ENCODE results near the gene CHRNA5.
"Not testable (repeated sequence)": the region's sequence is repeated elsewhere in the genome, so short reads cannot be mapped to it uniquely, and the experiment has no call there.

CHRNA5 gene

DNA sequence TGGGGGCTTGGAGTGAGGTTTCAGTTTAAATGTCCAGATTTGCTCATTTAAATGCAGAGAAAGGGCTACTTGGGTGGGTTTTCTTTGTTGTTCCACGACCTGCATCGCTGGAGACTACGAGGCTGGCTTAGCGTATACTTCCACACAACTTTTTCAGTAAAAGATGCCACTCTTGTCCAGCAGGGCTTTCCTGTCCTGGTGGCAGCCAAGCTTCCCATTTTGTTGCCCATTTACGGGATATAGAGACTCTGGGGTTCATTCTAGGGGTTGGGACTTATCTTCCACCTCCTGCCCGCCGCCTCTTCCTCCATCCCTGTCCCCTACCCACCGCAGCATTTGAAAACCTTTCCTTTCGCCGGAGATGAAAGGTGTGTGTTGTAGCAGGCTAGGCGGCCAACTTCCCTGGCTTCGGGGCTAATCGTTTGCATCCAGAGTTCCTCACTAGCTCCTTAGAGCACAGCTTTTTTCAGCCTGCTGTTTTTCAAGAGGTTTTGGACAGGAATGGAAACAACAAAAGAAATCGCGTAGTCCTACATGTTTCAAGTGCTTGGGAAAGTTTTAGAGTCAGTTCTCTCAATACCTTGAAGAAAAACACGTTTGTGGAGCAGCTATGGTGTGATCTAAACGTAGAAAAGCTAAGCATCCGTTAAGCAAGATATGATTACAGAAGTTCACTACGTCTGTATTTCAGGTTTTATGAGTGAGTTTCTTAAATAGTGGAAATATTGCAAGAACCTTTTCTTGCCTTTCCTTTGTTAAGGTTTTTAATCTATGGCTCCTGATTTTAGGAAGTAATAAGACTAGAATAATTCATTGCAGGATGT, 843 bp downstream of the CHRNA5 start:
- no peak for DNase-seq (ENCODE audit: low read depth in 2 of 2)

DNA sequence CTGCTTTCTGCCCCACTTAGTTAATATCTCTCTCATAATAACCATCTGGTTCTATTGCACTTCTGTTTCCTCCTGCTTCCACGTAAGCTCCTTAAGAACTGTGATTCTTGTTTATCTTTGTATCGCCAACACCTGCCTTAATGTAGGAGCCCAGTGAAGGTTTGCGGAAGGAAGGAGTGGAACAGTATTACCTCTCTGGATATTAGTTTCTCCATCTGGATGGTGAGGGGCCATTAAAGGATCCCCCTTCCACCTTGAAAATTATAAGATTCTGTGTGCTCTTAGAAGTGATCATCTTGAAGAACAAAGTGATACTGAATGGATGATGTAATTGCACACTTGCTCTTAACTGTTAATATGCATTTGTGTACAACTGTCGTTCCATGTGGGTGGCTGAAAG, 2.2 kb downstream of the CHRNA5 start:
- DNase-seq (ENCODE audit: low read depth in 2 of 2), result no peak

DNA sequence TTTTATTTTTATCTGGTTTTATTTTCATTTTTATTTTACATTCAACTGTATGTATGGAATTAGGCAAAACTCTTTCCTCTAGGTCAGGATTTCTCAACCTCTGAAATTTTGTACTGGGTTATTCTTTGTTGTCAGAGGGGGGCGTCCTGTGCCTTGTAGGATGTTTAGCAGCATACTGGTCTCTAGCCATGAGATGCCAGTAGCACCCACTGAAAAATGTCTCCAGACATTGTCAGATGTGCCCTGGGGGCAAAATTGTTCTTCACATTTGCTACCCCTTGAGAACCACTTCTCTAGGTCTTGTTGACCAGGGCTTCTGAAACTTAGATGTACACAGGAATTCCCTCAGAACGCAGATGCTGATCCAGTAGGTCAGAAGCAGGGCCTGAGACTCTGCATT, 5.4 kb downstream of the CHRNA5 start:
- DNase-seq (ENCODE audit: low read depth in 2 of 2), result no peak

DNA sequence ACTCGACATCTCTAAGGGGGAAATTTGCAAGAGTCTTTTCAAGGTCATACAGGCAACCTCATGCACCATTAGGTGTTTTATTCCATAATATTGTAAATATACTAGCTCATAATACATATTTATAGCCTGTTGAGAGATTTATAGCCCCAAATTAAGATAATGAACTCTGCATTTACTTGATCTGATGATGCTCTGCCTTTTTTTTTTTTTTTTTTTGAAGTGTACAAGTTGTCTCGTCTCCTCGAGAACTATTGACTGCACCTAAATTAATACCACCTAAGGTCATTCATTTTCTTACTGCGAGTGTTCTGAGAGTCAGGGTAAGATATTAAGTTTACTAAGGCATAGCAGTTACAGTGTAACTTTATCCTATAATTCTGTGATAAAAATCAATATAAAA, 6.1 kb downstream of the CHRNA5 start:
- no peak for DNase-seq (ENCODE audit: low read depth in 2 of 2)

DNA sequence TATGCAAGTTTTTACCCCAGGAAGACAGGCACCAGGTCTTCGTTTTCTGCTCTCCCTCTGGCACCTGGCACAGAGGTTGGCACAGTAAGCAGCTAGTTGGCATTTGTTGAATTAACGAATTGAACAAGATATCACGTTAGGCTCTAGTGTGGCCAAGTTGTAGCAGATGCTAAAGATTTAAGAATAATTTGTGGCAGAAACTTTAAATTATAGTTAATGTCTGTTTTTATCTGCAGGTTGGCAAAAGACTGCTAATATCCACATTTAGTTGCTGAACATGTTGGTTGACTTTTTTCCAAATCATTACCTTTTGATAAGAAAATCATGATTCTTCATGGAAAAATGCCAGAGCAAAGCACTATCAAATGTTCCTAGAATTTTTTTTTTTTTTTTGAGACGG, 8.1 kb downstream of the CHRNA5 start:
- no peak for DNase-seq (ENCODE audit: low read depth in 2 of 2)

DNA sequence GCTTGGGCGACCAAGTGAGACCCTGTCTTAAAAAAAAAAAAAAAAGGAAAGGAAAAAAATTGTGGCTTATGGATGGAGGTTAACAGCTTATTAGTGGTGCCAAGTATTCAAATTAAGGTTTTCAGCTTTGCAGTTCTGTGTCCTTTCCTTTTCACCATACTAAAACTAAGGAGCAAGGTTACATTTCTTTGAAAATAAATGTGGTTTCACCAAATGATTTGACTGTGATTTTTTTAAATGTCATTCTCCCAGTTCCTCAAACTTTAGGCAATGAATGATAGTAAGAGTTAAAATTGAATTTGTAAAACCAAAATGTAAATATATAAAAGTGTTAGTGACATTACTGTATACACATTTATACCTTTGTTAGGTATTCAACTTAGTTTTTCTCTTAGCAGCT, 9.6 kb downstream of the CHRNA5 start:
- DNase-seq (ENCODE audit: low read depth in 2 of 2), result no peak

DNA sequence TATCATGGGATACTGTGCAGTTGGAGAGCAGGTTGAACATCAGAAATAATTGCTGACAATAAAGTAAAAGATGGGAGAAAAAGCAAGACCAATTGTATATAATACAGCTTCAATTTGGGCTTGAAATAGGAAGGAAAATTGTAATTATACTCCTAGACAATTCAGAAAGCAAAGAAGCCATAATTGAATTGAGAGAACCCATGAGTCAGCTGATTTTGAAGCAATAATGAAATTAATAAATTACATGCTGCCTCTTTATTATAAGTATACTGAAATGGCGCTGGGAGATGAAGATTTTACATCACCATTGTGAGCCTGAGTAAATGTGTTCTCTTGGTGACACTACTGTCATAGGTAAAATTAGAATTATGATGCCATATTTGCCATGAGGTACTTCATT, 32.3 kb downstream of the CHRNA5 start:
- DNase-seq (ENCODE audit: low read depth in 2 of 2), result no peak

DNA sequence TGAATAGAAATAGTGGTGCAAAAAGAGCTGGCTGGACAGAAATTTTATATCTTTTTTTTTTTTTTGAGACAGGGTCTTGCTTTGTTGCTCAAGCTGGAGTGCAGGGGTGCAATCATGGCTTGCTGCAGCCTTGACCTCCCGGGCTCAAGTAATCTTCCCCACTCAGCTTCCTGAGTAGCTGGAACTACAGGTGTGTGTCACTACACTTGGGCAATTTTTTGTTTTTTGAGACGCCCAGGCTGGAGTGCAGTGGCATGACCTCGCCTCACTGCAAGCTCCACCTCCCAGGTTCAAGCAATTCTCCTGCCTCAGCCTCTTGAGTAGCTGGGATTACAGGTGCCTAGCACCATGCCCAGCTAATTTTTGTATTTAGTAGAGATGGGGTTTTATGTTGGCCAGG, 33.0 kb downstream of the CHRNA5 start:
- DNase-seq (ENCODE audit: low read depth in 2 of 2), result no peak

DNA sequence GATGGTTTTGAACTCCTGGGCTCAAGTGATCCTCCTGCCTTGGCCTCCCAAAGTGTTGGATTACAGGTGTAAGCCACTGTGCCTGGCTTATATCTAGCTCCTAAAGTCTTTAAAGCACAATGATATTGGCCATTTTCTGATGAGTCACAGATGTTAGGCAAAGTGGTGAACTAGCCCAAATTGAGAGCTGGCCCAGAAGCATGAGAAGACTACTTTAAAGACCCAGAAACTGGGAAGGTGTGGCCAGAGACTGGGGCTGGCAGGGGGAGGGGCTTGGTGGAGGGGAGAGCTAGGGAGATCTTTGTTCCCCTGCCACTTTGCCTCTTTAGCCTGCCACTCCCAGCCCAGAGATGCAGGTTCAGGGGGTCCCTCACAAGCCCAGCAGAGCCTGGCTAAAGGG, 33.9 kb downstream of the CHRNA5 start:
- no peak for DNase-seq (ENCODE audit: low read depth in 2 of 2)

DNA sequence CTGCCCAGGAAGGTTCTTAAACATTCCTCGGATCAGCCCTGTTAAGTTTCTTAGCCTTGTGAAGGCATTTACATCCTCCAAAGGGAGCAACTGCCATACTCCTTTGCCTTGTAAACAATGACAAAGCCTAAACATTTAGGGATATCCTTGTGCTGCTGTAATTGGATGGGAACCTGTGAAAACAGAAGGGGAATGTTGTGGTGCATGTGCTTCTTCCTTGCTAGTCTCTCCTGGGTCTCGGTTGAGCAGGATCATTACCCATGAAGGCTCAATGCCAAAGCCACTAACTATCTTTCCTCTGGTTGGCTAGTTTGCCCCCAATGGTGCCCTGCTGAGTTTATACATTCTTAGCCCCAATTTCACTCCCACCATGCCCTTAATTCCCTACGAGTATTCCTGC, 38.1 kb downstream of the CHRNA5 start:
- DNase-seq (ENCODE audit: low read depth in 2 of 2), result no peak

DNA sequence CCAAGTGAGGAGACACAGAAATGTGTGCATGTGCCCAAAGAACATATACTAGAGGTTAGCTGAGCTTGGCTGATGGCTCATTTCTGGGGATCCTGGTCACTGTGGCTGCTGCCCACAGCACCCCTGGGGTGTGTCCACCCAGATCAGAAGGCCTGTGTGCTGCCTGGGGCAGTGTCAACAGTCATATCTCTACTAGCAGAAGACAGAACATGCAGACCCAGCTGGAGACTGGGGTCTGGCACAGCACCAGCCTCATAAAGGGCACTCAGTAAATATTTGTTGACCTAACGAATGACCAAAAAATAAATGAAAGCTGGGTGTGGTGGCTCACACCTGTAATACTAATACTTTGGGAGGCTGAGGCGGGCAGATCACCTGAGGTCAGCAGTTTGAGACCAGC, 39.1 kb downstream of the CHRNA5 start:
- no peak for DNase-seq (ENCODE audit: low read depth in 2 of 2)

DNA sequence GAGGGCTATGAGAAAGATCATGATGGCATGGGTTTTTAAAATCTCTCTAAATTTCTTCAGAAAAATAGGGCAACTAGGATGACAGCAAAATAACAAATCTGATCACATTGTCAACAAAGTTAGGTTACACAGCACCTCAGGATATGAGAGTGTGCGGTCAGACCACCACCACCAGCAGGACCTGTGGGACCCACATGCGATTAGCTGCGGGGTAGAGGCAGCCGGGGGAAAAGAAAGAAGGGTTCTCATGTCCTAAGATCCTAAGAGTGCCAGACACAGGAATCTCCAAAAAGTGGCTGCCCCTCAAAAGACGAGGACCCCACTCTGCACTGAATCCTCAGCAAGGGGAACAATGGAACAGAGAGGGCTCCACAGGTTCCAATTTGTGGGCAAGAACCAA, 39.9 kb downstream of the CHRNA5 start:
- no peak for DNase-seq (ENCODE audit: low read depth in 2 of 2)

DNA sequence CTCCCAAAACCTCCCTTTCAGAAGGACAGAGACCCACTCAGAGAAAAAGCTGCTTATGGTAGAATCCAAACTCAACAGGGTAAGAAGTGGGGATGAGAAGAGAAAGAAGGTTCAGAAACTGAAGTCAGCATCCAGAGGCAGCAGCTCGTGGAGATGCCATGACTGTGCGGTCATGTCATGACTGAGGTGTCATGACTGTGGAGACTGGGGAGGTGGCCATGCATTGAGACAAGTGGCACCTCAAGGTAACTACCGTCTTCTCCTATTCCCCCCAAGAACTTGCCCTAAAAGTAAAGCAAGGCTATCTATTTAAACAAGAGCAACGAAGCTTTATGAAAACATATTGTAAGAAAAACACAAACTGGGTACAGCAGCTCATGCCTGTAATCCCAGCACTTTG, 40.4 kb downstream of the CHRNA5 start:
- DNase-seq (ENCODE audit: low read depth in 2 of 2), result no peak

DNA sequence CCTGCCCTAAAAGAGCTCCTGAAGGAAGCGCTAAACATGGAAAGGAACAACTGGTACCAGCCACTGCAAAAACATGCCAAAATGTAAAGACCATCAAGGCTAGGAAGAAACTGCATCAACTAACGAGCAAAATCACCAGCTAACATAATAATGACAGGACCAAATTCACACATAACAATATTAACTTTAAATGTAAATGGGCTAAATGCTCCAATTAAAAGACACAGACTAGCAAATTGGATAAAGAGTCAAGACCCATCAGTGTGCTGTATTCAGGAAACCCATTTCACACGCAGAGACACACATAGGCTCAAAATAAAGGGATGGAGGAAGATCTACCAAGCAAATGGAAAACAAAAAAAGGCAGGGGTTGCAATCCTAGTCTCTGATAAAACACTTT, 44.2 kb downstream of the CHRNA5 start:
- DNase-seq (ENCODE audit: low read depth in 2 of 2), result not testable (repeated sequence)

DNA sequence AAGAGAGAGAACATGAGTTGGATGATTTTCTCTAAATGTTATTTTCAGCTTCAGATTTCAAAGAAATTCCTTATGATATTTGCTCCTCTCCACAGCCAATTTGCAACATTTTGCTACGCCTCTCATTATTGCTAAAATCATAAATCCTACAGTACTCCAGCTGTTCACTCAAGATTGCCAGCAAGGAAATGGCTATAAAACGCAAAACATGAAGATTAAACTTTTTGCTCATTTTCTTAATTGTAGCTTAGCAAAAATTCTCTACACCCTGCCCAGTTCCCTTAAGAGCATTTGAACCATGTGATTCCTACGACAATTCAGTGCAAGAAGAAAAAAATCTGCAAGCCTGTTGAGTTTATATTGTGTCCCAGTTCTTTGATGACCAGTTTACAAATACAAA, 48.7 kb downstream of the CHRNA5 start:
- DNase-seq (ENCODE audit: low read depth in 2 of 2), result no peak

DNA sequence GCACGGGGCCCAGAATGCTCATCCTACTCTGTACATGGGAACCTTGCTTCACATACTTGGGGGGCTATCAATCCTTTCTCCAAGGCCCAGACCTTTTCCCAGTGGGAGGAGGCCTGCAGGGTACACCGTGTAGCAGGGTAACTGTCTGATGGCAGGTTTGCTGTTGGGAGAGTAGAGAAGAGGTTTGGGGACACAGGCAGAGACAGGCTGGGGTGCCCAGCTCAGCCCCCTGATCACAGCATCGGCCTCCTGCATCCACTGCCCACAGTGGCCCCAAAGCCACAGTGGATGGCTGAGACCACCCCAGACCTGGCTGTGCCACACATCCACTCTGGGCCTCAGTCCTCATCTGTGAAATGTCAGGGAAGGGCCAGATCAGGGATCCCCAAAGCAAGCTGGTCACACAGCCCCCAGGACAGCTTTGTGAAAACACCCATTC, 49.9 kb downstream of the CHRNA5 start:
- DNase-seq (ENCODE audit: low read depth in 2 of 2), result no peak

DNA sequence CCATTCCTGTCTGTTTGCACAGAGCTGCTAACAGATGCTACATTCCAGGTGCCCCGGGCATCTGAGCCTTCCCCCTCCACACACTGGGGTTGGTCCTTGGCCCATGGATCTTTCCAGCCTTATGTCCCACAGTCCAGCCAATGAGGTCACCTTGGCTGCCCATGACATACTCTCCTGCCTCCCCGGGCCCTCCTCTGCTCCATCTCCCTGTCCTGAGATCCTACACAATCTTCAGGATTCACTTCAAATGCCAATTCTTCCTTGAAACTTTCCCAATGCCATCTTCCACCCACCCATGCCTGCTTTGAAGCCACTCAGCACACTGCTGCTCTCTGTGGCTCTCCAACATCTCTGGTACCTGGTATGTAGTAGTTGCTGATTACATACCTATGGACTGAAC, 51.2 kb downstream of the CHRNA5 start:
- DNase-seq (ENCODE audit: low read depth in 2 of 2), result no peak

DNA sequence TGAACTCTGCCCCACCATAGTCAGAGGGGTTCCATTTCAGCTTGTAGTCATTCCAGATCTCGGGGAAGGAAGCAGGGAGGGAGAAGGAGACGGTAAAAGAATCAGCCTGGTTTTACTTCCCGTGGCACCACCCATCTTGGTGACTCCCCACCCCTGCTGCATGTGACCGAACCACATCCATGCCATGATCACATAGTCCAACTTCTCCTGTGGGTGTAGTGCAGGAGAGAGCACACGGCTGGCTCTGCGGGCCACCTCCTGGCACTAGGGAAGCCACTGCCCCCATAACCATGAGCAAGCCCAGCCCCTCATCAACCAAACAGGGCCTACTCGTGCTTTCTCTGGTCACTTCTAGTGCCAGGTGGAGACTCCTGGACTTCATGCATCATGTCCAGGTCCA, 51.8 kb downstream of the CHRNA5 start:
- no peak for DNase-seq (ENCODE audit: low read depth in 2 of 2)

DNA sequence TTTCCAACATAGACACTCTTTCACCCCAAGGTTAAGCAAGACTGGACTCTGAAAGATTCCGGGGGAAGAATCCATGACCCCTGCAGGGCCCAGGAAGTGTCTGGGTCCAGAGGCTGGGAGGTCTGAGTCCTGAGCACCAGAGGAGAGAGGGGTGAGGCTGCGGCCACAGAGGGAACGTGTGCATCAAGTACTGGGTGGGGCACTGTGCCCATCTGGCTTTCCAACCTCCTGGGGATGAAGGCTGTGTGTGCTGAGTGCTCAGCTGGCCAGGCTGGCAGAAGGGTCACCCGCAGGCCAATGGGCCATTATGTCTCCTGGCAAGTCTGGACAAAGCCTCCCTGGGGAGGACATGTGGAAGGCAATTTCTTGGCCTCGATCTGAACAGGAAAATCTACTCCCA, 52.2 kb downstream of the CHRNA5 start:
- DNase-seq (ENCODE audit: low read depth in 2 of 2), result no peak

DNA sequence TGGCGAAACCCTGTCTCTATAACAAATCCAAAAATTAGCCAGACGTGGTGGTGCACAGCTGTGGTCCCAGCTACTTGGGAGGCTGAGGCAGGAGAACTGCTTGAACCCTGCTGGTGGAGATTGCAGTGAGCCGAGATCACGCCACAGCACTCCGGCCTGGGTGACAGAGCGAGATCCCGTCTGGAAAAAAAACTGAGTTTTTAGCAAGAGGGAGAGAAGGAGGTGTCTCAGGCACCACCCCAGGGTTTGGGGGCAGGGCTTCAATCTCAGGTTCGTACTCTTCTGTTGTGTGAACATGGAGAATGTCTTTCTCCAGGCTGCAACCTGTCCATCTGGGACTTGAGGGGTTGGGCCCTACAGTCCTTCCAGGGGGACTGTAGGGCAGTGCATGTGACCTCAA, 52.7 kb downstream of the CHRNA5 start:
- no peak for DNase-seq (ENCODE audit: low read depth in 2 of 2)

DNA sequence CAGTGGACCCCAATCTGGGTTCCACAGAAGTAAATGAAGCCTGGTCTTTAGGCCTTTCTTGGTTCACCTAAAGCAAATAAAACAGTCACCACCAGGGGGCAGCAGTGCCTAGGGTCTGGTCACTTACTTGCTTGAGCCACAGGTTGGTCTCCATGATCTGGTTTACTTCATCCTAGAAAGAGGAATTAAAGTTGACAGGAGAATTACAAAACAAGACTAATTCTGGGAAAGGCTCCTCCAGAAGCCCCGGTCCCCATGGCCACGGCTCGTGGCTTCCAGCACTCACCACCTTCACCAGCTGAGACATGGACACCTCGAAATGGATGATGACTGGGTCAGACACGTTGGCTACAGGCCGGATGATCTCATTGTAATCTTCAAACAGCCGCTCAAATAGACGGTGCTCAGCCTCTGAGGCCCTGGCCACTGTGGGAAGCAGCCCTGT, 53.2 kb downstream of the CHRNA5 start:
- DNase-seq (ENCODE audit: low read depth in 2 of 2), result peak; percentile 46 to 86

DNA sequence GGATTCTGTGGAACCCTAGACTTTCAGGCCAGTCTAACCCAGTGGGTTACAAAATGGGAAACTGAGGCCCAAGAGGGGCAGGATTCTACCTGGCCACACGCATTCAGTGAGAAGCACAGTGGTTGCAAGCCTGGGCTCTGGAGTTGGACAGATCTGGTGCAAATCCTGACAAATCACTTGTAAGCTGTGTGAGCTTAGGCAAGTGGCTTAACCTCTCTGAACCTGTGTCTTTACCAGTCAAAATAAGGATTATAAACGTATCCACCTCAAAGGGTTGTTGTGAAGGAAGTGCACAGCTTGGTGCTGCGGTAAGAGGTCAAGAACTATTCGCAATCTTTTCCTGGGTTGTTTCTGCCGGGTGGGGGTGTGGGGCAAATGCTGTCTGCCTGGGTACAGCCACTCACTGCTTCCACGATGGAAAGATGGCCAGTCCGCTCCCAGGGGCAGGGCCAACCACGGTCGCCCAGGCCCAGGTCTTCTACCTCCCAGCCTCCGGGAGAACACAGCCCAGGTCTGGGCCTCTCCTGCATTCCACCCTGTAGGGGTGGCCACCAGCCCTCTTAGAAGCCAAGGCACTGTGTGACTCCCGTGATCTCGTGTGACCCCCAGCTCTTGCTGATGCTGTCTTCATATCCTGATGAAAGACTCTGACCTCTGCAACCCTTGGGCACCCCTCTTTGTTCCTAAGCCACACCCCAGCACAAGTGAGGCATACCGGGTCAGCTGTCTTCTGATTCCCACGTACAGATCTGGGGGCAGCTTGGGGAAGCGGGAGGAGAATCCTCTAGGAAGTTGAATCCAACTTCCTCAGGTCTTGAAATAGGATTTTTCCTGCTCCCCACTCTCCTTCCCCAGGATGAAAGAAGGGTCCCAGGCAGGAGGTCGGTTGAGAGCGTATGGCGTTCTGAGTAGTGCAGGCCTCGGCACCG, 54.0 kb downstream of the CHRNA5 start:
- DNase-seq (ENCODE audit: low read depth in 2 of 2), result no peak

DNA sequence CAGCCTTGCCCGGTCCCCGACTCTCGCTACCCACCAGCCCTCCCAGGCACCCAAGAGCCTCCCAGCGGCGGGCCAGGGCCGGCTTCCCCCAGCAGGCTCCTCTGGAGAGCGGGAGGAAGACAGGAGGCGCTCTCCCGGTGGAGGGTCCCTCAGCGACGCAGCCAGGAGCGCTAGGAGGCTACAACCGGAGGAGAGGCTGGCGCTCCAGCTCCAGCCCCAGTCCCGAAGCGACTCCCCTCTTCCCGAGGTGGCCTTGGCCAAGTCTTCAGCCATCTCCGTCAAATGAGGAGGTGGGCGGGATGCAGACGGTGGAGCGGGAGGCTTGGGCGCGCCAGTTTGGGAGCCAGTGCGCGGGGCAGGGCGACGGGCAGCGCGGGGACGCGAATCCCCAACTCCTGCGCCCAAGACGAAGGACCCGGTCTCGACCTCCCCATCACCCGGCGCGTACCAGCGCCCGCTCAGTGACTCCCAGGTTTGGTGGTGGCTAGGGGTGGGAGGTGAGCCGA, 54.8 kb downstream of the CHRNA5 start:
- no peak for DNase-seq (ENCODE audit: low read depth in 2 of 2)
